Fibroblast of lung (primary cell): ENCODE results near the gene CFH. TPM values are rescaled to one million over a fixed set of nuclear protein-coding genes. Genes with fewer than 3 reads are reported as not detected.
A peak's percentile ranks its signal among the peaks of the same experiment; 100 is the strongest.

Experiments
- DNase-seq, 2 donors: peaks; one replicate each; pipeline versions ENCODE4 v3.0.0 to v3.0.0-alpha.2; 2010; ENCODE audit warnings: low read depth in 2 of 2
- H2AFZ ChIP-seq: 2 replicates; pipeline ENCODE4 v1.5.1; 2012; ENCODE audit warnings: low read length, control low read depth, inconsistent platforms
- H3K27ac ChIP-seq: 2 replicates; pipeline ENCODE4 v1.5.1; 2011; ENCODE audit warnings: low read length, control low read depth; ENCODE audit not compliant: insufficient read depth
- H3K27me3 ChIP-seq: 2 replicates; pipeline ENCODE4 v1.5.1; 2011; ENCODE audit warnings: mild to moderate bottlenecking, low read length; ENCODE audit not compliant: control insufficient read depth, insufficient read depth
- H3K36me3 ChIP-seq: 2 replicates; pipeline ENCODE4 v1.5.1; 2011; ENCODE audit warnings: low read length; ENCODE audit not compliant: control insufficient read depth, insufficient read depth
- H3K4me1 ChIP-seq: 2 replicates; pipeline ENCODE4 v1.5.1; 2011; ENCODE audit warnings: low read length; ENCODE audit not compliant: control insufficient read depth, insufficient read depth; ENCODE audit errors: extremely low read depth
- H3K4me2 ChIP-seq: 2 replicates; pipeline ENCODE4 v1.5.1; 2011; ENCODE audit warnings: low read length, control low read depth; ENCODE audit not compliant: insufficient read depth; ENCODE audit errors: extremely low read depth
- H3K4me3 ChIP-seq, 4 experiments: fragments of 200-600 bp in 1 of 4; sonication (generic) in 1 of 4; replicated peaks in 1 of 4; 2 replicates each; pipeline ENCODE4 v1.5.1; 2011 to 2016; ENCODE audit warnings: low read length in 4 of 4, low read depth in 3 of 4, mild to moderate bottlenecking in 3 of 4, control low read depth in 2 of 4, inconsistent platforms in 1 of 4, mixed read lengths in 1 of 4; ENCODE audit not compliant: insufficient read depth in 1 of 4; ENCODE audit errors: control extremely low read depth in 1 of 4
- H3K79me2 ChIP-seq: 2 replicates; pipeline ENCODE4 v1.5.1; 2012; ENCODE audit warnings: mild to moderate bottlenecking, low read length, inconsistent platforms; ENCODE audit not compliant: control insufficient read depth, insufficient read depth
- H3K9ac ChIP-seq: 2 replicates; pipeline ENCODE4 v1.5.1; 2011; ENCODE audit warnings: mild to moderate bottlenecking, low read length, control low read depth; ENCODE audit not compliant: insufficient read depth
- H3K9me3 ChIP-seq: 2 replicates; pipeline ENCODE4 v1.5.1; 2012; ENCODE audit warnings: low read depth, low read length; ENCODE audit not compliant: control insufficient read depth, insufficient read depth
- H4K20me1 ChIP-seq: 2 replicates; pipeline ENCODE4 v1.5.1; 2011; ENCODE audit warnings: low read length; ENCODE audit not compliant: control insufficient read depth, insufficient read depth; ENCODE audit errors: extremely low read depth
- CTCF ChIP-seq, 2 donors: IDR thresholded peaks in 1 of 2; conservative IDR thresholded peaks in 1 of 2; 1 replicate in 1 of 2; 2 replicates in 1 of 2; pipeline ENCODE4 v1.5.1; 2011 to 2012; ENCODE audit warnings: low read length in 2 of 2, control low read depth in 1 of 2, inconsistent platforms in 1 of 2, low read depth in 1 of 2, mild to moderate bottlenecking in 1 of 2
- EZH2 ChIP-seq: IDR thresholded peaks from 2 replicates; pipeline ENCODE4 v1.5.1; 2012; ENCODE audit warnings: low read length, control low read depth, mild to moderate bottlenecking; ENCODE audit errors: missing control alignments
- polyA minus RNA-seq: library from RNA; depleted of rRNA, polyadenylated mRNA; stranded (reverse); fragments of >200 nt; gene quantifications from 2 replicates; pipeline ENCODE4 v1.2.3, GENCODE V29; 2011; ENCODE audit warnings: low replicate concordance
- polyA plus RNA-seq, 2 donors: library from polyadenylated mRNA; depleted of rRNA in 1 of 2; stranded (reverse) in 1 of 2; unstranded in 1 of 2; fragments of >200 nt; gene quantifications; 2 replicates each; pipeline ENCODE4 v1.2.1, GENCODE V29; 2011 to 2012; ENCODE audit warnings: missing spikeins in 1 of 2
- total RNA-seq: library from RNA; depleted of rRNA; stranded (reverse); fragments of >200 nt; gene quantifications from 2 replicates; pipeline ENCODE4 v1.2.1, GENCODE V29; 2014

Gene CFH
- total RNA-seq (146 and 237 TPM in 2 replicates), polyA plus RNA-seq (83.0 and 108 TPM in 2 replicates), polyA minus RNA-seq (0.75 and 1.4 TPM in 2 replicates)
- polyA plus RNA-seq (2012), result 49.9 and 64.7 TPM in 2 replicates

GRCh38 chr1:196651637-196652215, at the start of gene CFH:
TSS of gene CFH (plus strand) at chr1:196652043. CDS start at chr1:196652118, 75 bp downstream.
- Histone ChIP-seq H3K27me3 (no peaks in the 10 kb centered on the region), H3K4me2 (peak within 1 kb of the TSS; percentile 84), H3K27ac (peak within 1 kb of the TSS; percentile 33), H3K4me3 (peak within 1 kb of the TSS; percentile 44 to 79 (median 52)), H3K4me1 (no peaks in the 10 kb centered on the region), H3K9ac (no peak within 1 kb of the TSS), H2AFZ (peak within 1 kb of the TSS; percentile 14), H3K36me3 (no peaks in the 10 kb centered on the region), H3K79me2 (no peaks in the 10 kb centered on the region), H3K9me3 (no peaks in the 10 kb centered on the region), H4K20me1 (no peaks in the 10 kb centered on the region)
- peak; percentile 95 for DNase-seq
- TF ChIP-seq EZH2, result no peak
- TF ChIP-seq CTCF (conservative IDR thresholded peaks at IDR 0.05 in 1 of 2, IDR thresholded peaks at IDR 0.05 in 1 of 2; ENCODE audit: low read depth in 1 of 2, low read length in 2 of 2), result no peak

- H4K20me1 ChIP-seq, result no peaks in the 10 kb centered on the region
Observed at GRCh38 chr1:196603651-196604050, 48.2 kb upstream of the CFH start.

GRCh38 chr1:196607981-196608380, 43.9 kb upstream of the CFH start:
- no peaks in the 10 kb centered on the region for H3K36me3 ChIP-seq
- peak overlapping the region; percentile 63 for H2AFZ ChIP-seq
- H3K27ac ChIP-seq, result no peak overlapping the region
- H3K4me2 ChIP-seq, result peak overlapping the region; percentile 88
- H4K20me1 ChIP-seq, result no peaks in the 10 kb centered on the region
- peak; percentile 8 to 15 for DNase-seq
- peaks cover 3% of the 10 kb centered on the region for H3K4me1 ChIP-seq
- no peak for TF ChIP-seq CTCF (conservative IDR thresholded peaks at IDR 0.05 in 1 of 2, IDR thresholded peaks at IDR 0.05 in 1 of 2; ENCODE audit: low read depth in 1 of 2, low read length in 2 of 2)
- TF ChIP-seq EZH2, result no peak
- no peaks in the 10 kb centered on the region for H3K9me3 ChIP-seq
- H3K9ac ChIP-seq, result no peak overlapping the region
- H3K4me3 ChIP-seq, result peak overlapping the region; percentile 37 to 98 (median 66)
- no peaks in the 10 kb centered on the region for H3K79me2 ChIP-seq
- no peaks in the 10 kb centered on the region for H3K27me3 ChIP-seq

More at GRCh38 chr1:196603651-196604050, 48.2 kb upstream of the CFH start:
- H3K4me1 ChIP-seq, result no peaks in the 10 kb centered on the region
- H3K9me3 ChIP-seq, result no peaks in the 10 kb centered on the region
- no peak for DNase-seq
- no peaks in the 10 kb centered on the region for H3K79me2 ChIP-seq
- H2AFZ ChIP-seq, result no peak overlapping the region
- no peaks in the 10 kb centered on the region for H3K36me3 ChIP-seq
- no peaks in the 10 kb centered on the region for H3K27me3 ChIP-seq
- no peak overlapping the region for H3K4me3 ChIP-seq
- no peak overlapping the region for H3K4me2 ChIP-seq
- no peak overlapping the region for H3K9ac ChIP-seq
- no peak for TF ChIP-seq EZH2
- no peak for TF ChIP-seq CTCF (conservative IDR thresholded peaks at IDR 0.05 in 1 of 2, IDR thresholded peaks at IDR 0.05 in 1 of 2; ENCODE audit: low read depth in 1 of 2, low read length in 2 of 2)
- no peak overlapping the region for H3K27ac ChIP-seq
